Activated B cell treated with CpG ODN at 0.5 μM for 24 hours (primary cell): ENCODE data around the gene RCOR2. TPM values are rescaled to one million over a fixed set of nuclear protein-coding genes. Genes with fewer than 3 reads are reported as not detected.
"Not testable (repeated sequence)": the region's sequence is repeated elsewhere in the genome, so short reads cannot be mapped to it uniquely, and the experiment has no call there.

Source experiments
- ATAC-seq: fragments of 200-7000 bp; cut with Tn5 transposase; one replicate; pipeline ENCODE4 v1.10.0; 2021; ENCODE audit warnings: low read depth, mild to moderate bottlenecking, moderate library complexity
- CTCF ChIA-PET: fragments of 350-600 bp; sonication (Branson Sonifier 250); formaldehyde crosslinking; loops from one replicate; lab custom pipeline; 2021; ENCODE audit warnings: antibody characterized with exemption; lab: Charles Lee
- POLR2A ChIA-PET: fragments of 350-600 bp; sonication (Branson Sonifier 250); formaldehyde crosslinking; loops from one replicate; lab custom pipeline; 2021; ENCODE audit warnings: antibody characterized with exemption; lab: Charles Lee
- DNase-seq: peaks from one replicate; pipeline ENCODE4 v3.0.0; 2022
- H3K27ac Mint-ChIP-seq: one replicate; pipeline ENCODE4 v1.8.0; 2020; ENCODE audit warnings: mixed read lengths
- H3K27me3 Mint-ChIP-seq: one replicate; pipeline ENCODE4 v1.8.0; 2021; ENCODE audit warnings: mixed read lengths
- H3K36me3 Mint-ChIP-seq: one replicate; pipeline ENCODE4 v1.8.0; 2021; ENCODE audit warnings: low read depth, mixed read lengths
- H3K4me1 Mint-ChIP-seq: one replicate; pipeline ENCODE4 v1.8.0; 2021; ENCODE audit warnings: mixed read lengths
- H3K4me3 Mint-ChIP-seq: one replicate; pipeline ENCODE4 v1.8.0; 2020; ENCODE audit warnings: mild to moderate bottlenecking, mixed read lengths
- H3K9me3 Mint-ChIP-seq: one replicate; pipeline ENCODE4 v1.8.0; 2020; ENCODE audit warnings: mixed read lengths
- intact Hi-C: fragments of 100-400 bp; cut with micrococcal nuclease; formaldehyde crosslinking; loops from one replicate; pipeline ENCODE4 v1.15.1; 2024
- total RNA-seq: library from RNA; stranded (reverse); gene quantifications from 2 replicates; pipeline ENCODE4 v1.2.3, GENCODE V29; 2022
- TF ChIP-seq, protein P1 (sequence below): fragments of 200-600 bp; IDR thresholded peaks from one replicate; pipeline ENCODE4 v1.8.0; 2022; ENCODE audit warnings: antibody characterized with exemption, mild to moderate bottlenecking

RCOR2 gene
- total RNA-seq: not detected in 2 replicates

DNA sequence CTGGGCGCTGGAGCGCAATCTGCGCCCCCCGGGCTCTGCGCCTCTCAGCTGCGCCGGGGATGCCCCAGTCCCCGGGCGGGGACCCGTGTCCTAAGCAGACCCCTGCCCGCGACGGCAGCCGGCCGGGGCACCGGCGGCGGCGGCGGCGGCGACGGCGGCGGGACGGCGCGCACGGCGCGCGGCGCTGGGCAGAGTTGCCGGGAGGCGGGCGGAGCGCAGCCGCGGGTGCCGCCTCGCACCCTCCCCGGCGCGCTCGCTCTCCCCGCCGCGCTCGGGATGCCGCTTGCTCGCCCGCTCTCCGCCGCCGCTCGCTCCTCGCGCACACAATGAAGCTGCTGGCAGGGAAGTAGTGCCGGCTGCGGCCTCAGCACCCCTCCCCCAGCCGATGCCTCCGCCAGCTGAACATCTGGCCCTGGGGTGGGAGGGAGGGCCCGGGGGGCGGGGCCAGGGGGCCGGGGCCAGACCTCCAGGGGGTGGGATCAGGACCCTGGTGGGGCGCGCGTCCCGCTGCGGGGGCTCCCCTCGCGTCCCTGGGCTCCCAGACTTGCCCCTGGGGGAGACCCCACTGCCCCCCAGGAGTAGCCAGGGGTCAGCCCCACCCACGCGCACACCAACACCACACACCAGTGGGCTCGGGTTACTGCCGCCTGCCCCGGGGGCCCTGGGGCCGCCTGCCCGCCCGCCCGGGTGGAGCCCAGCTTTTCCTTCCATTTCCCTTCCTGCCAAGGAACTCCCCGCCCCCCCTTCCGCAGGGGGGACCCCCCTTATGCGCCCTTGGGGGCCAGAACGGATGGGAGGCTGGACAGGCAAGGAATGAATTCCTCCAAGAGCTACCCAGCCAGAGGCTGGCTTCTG is at the start of gene RCOR2:
RCOR2 (minus strand) TSS at position 328 of the 855 bp plus-strand sequence. CDS start 708 bp downstream, outside the sequence.
- POLR2A ChIA-PET: interaction anchor here (0.7 to 1.5 kb wide), 4 partner anchors 19 to 78 kb away, joined by 3 to 4 read pairs (median 4); partner anchors contain the start of gene MARK2
- Mint-ChIP-seq H3K9me3 (no peaks in the 10 kb centered on the region), H3K36me3 (no peaks in the 10 kb centered on the region), H3K27ac (no peak within 1 kb of the TSS), H3K4me3 (peak within 1 kb of the TSS; percentile 80), H3K4me1 (peaks cover 19% of the 10 kb centered on the region), H3K27me3 (peaks cover 2% of the 10 kb centered on the region)
- TF ChIP-seq, protein P1, sequence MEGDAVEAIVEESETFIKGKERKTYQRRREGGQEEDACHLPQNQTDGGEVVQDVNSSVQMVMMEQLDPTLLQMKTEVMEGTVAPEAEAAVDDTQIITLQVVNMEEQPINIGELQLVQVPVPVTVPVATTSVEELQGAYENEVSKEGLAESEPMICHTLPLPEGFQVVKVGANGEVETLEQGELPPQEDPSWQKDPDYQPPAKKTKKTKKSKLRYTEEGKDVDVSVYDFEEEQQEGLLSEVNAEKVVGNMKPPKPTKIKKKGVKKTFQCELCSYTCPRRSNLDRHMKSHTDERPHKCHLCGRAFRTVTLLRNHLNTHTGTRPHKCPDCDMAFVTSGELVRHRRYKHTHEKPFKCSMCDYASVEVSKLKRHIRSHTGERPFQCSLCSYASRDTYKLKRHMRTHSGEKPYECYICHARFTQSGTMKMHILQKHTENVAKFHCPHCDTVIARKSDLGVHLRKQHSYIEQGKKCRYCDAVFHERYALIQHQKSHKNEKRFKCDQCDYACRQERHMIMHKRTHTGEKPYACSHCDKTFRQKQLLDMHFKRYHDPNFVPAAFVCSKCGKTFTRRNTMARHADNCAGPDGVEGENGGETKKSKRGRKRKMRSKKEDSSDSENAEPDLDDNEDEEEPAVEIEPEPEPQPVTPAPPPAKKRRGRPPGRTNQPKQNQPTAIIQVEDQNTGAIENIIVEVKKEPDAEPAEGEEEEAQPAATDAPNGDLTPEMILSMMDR: no peak
- ATAC-seq: peak; percentile 74
- intact Hi-C loops: loop anchor here (2.0 kb wide), 1 partner anchor 22 kb away; the partner anchor contains the start of gene NAA40
- peak; percentile 58 for DNase-seq
- CTCF ChIA-PET: interaction anchor here (1.5 kb wide), 1 partner anchor 80 kb away, joined by 7 read pairs; no protein-coding TSS in a partner anchor

DNA sequence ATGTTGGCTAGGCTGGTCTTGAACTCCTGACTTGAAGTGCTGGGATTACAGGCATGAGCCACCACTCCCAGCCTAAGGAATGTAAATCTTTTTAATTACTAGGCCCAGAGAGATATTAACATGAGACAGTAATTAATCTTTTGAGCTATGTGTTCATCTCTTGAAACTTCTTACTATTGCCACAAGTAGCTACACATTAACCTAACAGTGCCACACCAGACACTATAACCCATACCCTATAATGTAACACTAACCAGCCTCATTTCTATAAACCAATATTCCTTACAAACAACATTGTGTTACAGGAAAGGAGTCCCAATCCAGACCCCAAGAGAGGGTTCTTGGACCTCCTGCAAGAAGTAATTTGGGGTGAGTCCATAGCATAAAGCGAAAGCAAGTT is 49.5 kb upstream of the RCOR2 start:
- Mint-ChIP-seq H3K4me1 (no peaks in the 10 kb centered on the region), H3K9me3 (no peaks in the 10 kb centered on the region), H3K4me3 (no peak overlapping the region), H3K36me3 (no peaks in the 10 kb centered on the region), H3K27ac (no peak overlapping the region), H3K27me3 (peaks cover 5% of the 10 kb centered on the region)
- intact Hi-C loops: no loop called here
- TF ChIP-seq, protein P1: no peak
- ChIA-PET POLR2A (no interaction called here), CTCF (no interaction called here)
- ATAC-seq: no peak
- no peak for DNase-seq

DNA sequence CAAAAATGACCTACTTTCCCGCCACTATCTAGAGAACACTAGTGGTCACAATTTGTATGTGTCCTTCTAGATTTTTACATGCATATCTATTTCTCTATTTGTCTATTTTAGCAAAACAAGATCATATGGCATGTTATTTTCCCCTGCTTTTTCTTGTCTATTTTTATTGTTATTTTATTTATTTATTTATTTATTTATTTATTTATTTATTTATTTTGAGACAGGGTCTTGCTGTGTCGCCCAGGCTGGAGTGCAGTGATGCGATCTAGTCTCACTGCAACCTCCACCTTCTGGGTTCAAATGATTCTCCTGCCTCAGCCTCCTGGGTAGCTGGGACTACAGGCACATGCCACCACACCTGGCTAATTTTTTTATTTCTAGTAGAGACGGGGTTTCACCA is 46.9 kb upstream of the RCOR2 start:
- CTCF ChIA-PET: interaction anchor here (0.9 kb wide), 1 partner anchor 18 kb away, joined by 3 read pairs; no protein-coding TSS in a partner anchor
- H3K36me3 Mint-ChIP-seq, H3K27ac Mint-ChIP-seq, H3K4me3 Mint-ChIP-seq, intact Hi-C loops, DNase-seq, H3K4me1 Mint-ChIP-seq, POLR2A ChIA-PET, H3K9me3 Mint-ChIP-seq, H3K27me3 Mint-ChIP-seq, ATAC-seq: not testable (repeated sequence)

DNA sequence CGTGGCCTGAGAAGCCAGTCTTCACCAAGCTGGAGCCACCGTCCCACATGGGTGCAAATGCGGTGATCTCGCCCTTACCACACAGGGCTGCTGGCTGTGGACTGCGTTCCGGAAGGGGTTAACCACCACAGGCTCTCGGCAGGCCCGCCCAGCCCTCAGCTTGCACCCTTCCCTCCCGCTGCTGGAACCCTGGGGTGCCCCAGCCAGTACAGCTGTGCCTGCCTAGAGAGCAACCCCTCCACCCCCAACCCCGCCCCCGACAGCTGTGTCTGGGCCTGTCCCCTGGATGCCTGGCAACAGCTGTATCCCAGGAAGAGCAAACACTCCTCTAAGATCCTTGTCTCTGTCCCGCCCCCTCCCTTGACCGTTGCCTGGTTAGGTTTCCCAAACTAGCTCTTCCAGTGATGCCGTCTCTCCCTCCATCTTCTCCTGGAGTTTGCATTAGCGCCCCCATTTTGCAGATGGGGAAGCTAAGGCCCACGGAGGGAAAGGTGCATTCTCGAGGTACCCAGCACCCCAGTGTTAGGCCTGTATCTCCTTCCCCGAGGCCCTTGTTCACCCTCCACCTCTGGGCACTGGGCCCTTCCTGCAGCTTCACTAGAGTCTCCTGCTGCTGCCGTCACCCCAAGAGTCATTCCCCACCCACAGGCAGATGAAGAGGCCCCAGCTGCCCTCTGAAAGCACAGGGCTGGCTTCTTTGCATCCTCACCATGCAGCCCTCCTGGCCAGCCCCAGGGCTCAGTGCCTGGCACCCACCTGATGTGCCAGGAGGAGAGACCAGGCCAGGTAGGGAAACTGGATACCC is 44.8 kb upstream of the RCOR2 start:
- Mint-ChIP-seq H3K27ac (no peak overlapping the region), H3K9me3 (no peaks in the 10 kb centered on the region), H3K4me3 (no peak overlapping the region), H3K27me3 (peaks cover 3% of the 10 kb centered on the region), H3K36me3 (no peaks in the 10 kb centered on the region), H3K4me1 (no peaks in the 10 kb centered on the region)
- TF ChIP-seq, protein P1: no peak
- CTCF ChIA-PET: interaction anchor here (1.4 kb wide), 1 partner anchor 16 kb away, joined by 3 read pairs; no protein-coding TSS in a partner anchor
- DNase-seq: no peak
- intact Hi-C loops: no loop called here
- POLR2A ChIA-PET: interaction anchor here (0.6 kb wide), 1 partner anchor 14 kb away, joined by 3 read pairs; no protein-coding TSS in a partner anchor
- no peak for ATAC-seq

DNA sequence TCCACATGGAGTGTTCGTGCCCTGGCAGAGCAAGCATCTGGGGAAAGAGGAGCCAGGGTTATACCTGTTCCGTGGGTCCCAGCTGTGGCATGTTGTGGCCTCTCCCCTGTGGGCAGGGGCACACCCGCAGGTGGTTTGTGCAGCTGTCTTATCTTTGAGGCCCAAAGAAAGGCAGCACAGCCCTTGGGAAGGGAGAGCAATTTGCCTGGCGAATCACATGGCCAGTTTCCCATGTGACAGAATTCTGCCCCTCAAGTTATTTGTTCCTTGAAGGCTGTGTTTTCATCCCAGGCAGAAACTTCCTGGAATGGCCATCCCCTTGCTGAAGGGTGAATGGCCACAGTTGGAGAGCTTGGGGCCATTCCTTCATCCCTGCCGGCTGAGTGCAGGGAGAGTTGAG is 41.0 kb upstream of the RCOR2 start:
- H3K9me3 Mint-ChIP-seq: no peaks in the 10 kb centered on the region
- TF ChIP-seq, protein P1: no peak
- CTCF ChIA-PET: no interaction called here
- DNase-seq (no peak), ATAC-seq (no peak)
- no peak overlapping the region for H3K4me3 Mint-ChIP-seq
- POLR2A ChIA-PET: no interaction called here
- peaks cover 34% of the 10 kb centered on the region for H3K36me3 Mint-ChIP-seq
- H3K27ac Mint-ChIP-seq: no peak overlapping the region
- H3K27me3 Mint-ChIP-seq: no peaks in the 10 kb centered on the region
- intact Hi-C loops: no loop called here
- no peaks in the 10 kb centered on the region for H3K4me1 Mint-ChIP-seq
